Tibial nerve (tissue), 4 donors: ENCODE measurements around the gene WAPL. TPM values are rescaled to one million over a fixed set of nuclear protein-coding genes. Genes with fewer than 3 reads are reported as not detected.

ENCODE experiments used
- DNase-seq, 2 donors: peaks; one replicate each; pipeline ENCODE4 v3.0.0-alpha.2; 2019; ENCODE audit warnings: low spot score in 2 of 2
- H3K27ac ChIP-seq, 4 donors: fragments of 200-600 bp; sonication (generic) in 3 of 4; one replicate each; pipeline ENCODE4 v1.5.1; 2017 to 2019; ENCODE audit warnings: mild to moderate bottlenecking in 1 of 4
- H3K27me3 ChIP-seq, 2 donors: fragments of 200-600 bp; sonication (generic) in 1 of 2; one replicate each; pipeline versions ENCODE4 v1.5.1 to v1.6.0; 2017 to 2019
- H3K36me3 ChIP-seq, 3 donors: fragments of 200-600 bp; sonication (generic); one replicate each; pipeline ENCODE4 v1.5.1; 2018 to 2019
- H3K4me1 ChIP-seq, 4 donors: fragments of 200-600 bp; sonication (generic) in 3 of 4; one replicate each; pipeline ENCODE4 v1.5.1; 2017 to 2019
- H3K4me3 ChIP-seq, 4 donors: fragments of 200-600 bp; sonication (generic) in 3 of 4; one replicate each; pipeline ENCODE4 v1.5.1; 2017 to 2019; ENCODE audit warnings: mild to moderate bottlenecking in 1 of 4, moderate library complexity in 1 of 4
- H3K9me3 ChIP-seq, 4 donors: fragments of 200-600 bp; sonication (generic) in 3 of 4; one replicate each; pipeline ENCODE4 v1.5.1; 2017 to 2019
- EP300 ChIP-seq, 2 donors: sonication (generic); formaldehyde crosslinking; IDR thresholded peaks; one replicate each; pipeline ENCODE4 v1.6.1; 2017; ENCODE audit warnings: antibody characterized with exemption in 2 of 2, mild to moderate bottlenecking in 1 of 2
- POLR2A ChIP-seq, 2 donors: fragments of 450-650 bp; IDR thresholded peaks; one replicate each; pipeline ENCODE4 v1.6.1; 2017; ENCODE audit warnings: antibody characterized with exemption in 2 of 2, mild to moderate bottlenecking in 2 of 2, moderate library complexity in 2 of 2
- WGBS, 2 donors: methylation state at CpG; one replicate each; pipeline ENCODE4 v1.1.5; 2018; 5-methylcytosine and 5-hydroxymethylcytosine counted together
- total RNA-seq, 4 donors: library from RNA; depleted of rRNA; stranded (reverse); fragments of >200 nt; gene quantifications; one replicate each; pipeline ENCODE4 v1.1.0, GENCODE V29; 2016
- TF ChIP-seq, protein P1 (sequence below), 5 experiments: fragments of 200-600 bp in 3 of 5; fragments of 450-650 bp in 2 of 5; sonication (generic) in 3 of 5; IDR thresholded peaks; one replicate each; pipeline ENCODE4 v1.5.1; 2016 to 2019; ENCODE audit warnings: antibody characterized with exemption in 5 of 5, mild to moderate bottlenecking in 3 of 5, moderate library complexity in 2 of 5

Gene WAPL
- total RNA-seq, 4 donors from 2014 or later: 26.7 to 50.4 (median 42.0) TPM

DNA sequence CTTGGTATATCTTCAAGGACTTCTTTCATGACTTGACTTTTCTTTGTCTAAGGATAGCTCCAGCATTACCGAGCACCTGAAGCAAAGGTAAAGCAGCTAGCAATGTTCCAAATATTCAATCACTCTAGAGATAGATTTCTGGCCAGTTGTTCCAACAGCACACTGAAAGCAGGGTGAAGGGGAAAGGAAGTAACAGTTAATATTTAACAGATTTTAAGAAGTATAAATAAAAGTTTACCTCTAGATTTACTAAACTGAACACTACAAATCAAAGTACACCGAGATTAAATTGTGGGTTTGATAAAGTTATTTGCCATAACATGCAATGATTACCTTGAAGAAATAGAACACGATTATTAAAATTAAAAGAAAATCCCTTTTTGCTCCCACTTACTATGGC, 84.1 kb downstream of the WAPL start:
- TF ChIP-seq, protein P1, sequence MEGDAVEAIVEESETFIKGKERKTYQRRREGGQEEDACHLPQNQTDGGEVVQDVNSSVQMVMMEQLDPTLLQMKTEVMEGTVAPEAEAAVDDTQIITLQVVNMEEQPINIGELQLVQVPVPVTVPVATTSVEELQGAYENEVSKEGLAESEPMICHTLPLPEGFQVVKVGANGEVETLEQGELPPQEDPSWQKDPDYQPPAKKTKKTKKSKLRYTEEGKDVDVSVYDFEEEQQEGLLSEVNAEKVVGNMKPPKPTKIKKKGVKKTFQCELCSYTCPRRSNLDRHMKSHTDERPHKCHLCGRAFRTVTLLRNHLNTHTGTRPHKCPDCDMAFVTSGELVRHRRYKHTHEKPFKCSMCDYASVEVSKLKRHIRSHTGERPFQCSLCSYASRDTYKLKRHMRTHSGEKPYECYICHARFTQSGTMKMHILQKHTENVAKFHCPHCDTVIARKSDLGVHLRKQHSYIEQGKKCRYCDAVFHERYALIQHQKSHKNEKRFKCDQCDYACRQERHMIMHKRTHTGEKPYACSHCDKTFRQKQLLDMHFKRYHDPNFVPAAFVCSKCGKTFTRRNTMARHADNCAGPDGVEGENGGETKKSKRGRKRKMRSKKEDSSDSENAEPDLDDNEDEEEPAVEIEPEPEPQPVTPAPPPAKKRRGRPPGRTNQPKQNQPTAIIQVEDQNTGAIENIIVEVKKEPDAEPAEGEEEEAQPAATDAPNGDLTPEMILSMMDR (IDR thresholded peaks at IDR 0.05): no peak
- TF ChIP-seq POLR2A (IDR thresholded peaks at IDR 0.05): no peak
- no peak for TF ChIP-seq EP300 (IDR thresholded peaks at IDR 0.05)
- Histone ChIP-seq H3K9me3 (no peaks in the 10 kb centered on the region), H3K36me3 (peaks cover 0 to 84% (median 0%) of the 10 kb centered on the region in 3 donors), H3K27ac (no peak overlapping the region), H3K4me1 (peaks cover 0 to 3% (median 0%) of the 10 kb centered on the region in 4 donors), H3K4me3 (no peak overlapping the region), H3K27me3 (no peaks in the 10 kb centered on the region)
- DNase-seq: no peak
- 93 to 95% methylated on average over 3 of the region's 3 CpGs for WGBS, 2 donors

- 91 to 94% methylated on average over 2 of the region's 2 CpGs for WGBS, 2 donors
- Histone ChIP-seq H3K27ac (no peak overlapping the region), H3K36me3 (peaks cover 0 to 79% (median 0%) of the 10 kb centered on the region in 3 donors), H3K9me3 (no peaks in the 10 kb centered on the region), H3K4me3 (no peak overlapping the region), H3K4me1 (peaks cover 0 to 3% (median 0%) of the 10 kb centered on the region in 4 donors), H3K27me3 (no peaks in the 10 kb centered on the region)
- no peak for DNase-seq
- TF ChIP-seq POLR2A (IDR thresholded peaks at IDR 0.05): no peak
- TF ChIP-seq, protein P1 (IDR thresholded peaks at IDR 0.05): no peak
- TF ChIP-seq EP300 (IDR thresholded peaks at IDR 0.05): no peak
Observed at GRCh38 chr10:86436963-86437362, 84.6 kb downstream of the WAPL start.

GRCh38 chr10:86434656-86435055, 86.9 kb downstream of the WAPL start:
- DNase-seq: no peak
- TF ChIP-seq, protein P1 (IDR thresholded peaks at IDR 0.05): no peak
- TF ChIP-seq POLR2A (IDR thresholded peaks at IDR 0.05): no peak
- TF ChIP-seq EP300 (IDR thresholded peaks at IDR 0.05): no peak
- Histone ChIP-seq H3K27me3 (no peaks in the 10 kb centered on the region), H3K27ac (no peak overlapping the region), H3K4me3 (no peak overlapping the region), H3K4me1 (peaks cover 0 to 1% (median 0%) of the 10 kb centered on the region in 4 donors), H3K9me3 (no peaks in the 10 kb centered on the region), H3K36me3 (peaks cover 0 to 56% (median 0%) of the 10 kb centered on the region in 3 donors)
- WGBS, 2 donors: 91 to 94% methylated on average over 1 of the region's 1 CpG

- TF ChIP-seq EP300 (IDR thresholded peaks at IDR 0.05) (no peak), POLR2A (IDR thresholded peaks at IDR 0.05) (no peak)
- TF ChIP-seq, protein P1 (IDR thresholded peaks at IDR 0.05): no peak
- no peak for DNase-seq
- WGBS, 2 donors: 37% methylated on average over 5 of the region's 5 CpGs
Observed at GRCh38 chr10:86423739-86424138, 97.9 kb downstream of the WAPL start.

DNA sequence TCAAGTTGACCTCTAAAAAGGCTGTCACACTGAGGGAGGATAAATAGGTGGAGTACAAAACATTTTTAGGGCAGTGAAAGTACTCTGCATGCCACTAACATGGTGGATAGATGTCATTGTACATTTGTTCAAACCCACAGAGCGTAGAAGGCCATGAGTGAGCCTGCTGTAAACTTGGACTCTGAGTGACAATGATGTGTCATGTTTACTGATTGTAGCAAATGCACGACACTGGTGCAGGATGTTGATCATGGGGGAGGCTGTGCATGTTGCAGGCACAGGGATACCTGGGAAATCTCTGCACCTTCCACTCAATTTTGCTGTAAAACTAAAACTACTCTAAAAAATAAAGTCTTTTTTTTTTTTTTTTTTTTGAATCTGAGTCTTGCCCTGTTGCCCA, 102.5 kb downstream of the WAPL start:
- Histone ChIP-seq H3K4me1 (no peaks in the 10 kb centered on the region), H3K4me3 (no peak overlapping the region), H3K9me3 (no peaks in the 10 kb centered on the region), H3K36me3 (no peaks in the 10 kb centered on the region), H3K27ac (no peak overlapping the region), H3K27me3 (no peaks in the 10 kb centered on the region)
- no peak for DNase-seq
- WGBS, 2 donors: 64 to 78% methylated on average over 2 of the region's 2 CpGs
- TF ChIP-seq, protein P1 (IDR thresholded peaks at IDR 0.05): no peak
- TF ChIP-seq EP300 (IDR thresholded peaks at IDR 0.05): no peak
- no peak for TF ChIP-seq POLR2A (IDR thresholded peaks at IDR 0.05)

More at GRCh38 chr10:86423739-86424138, 97.9 kb downstream of the WAPL start:
- Histone ChIP-seq H3K4me1 (no peaks in the 10 kb centered on the region), H3K4me3 (no peak overlapping the region), H3K27ac (no peak overlapping the region), H3K36me3 (no peaks in the 10 kb centered on the region), H3K9me3 (no peaks in the 10 kb centered on the region), H3K27me3 (no peaks in the 10 kb centered on the region)
